Measurements from ENCODE around the gene COX7A2.

GRCh38 chr6:75235271-75235670, 8.3 kb downstream of the COX7A2 start:
- no peak for TF ChIP-seq CTCF (conservative IDR thresholded peaks at IDR 0.05)
- TF ChIP-seq EZH2 (IDR thresholded peaks at IDR 0.05; ENCODE audit: low read depth): no peak
